Naive B cell (primary cell): ENCODE data around the gene PLEKHH1. TPM values are rescaled to one million over a fixed set of nuclear protein-coding genes. Genes with fewer than 3 reads are reported as not detected.
"Not testable (repeated sequence)": the region's sequence is repeated elsewhere in the genome, so short reads cannot be mapped to it uniquely, and the experiment has no call there.

Experiments
- ATAC-seq, 2 donors: fragments of 150-1000 bp; cut with Tn5 transposase; 2 replicates each; pipeline ENCODE4 v1.10.0; 2021; ENCODE audit warnings: low read depth in 2 of 2, mild to moderate bottlenecking in 2 of 2, moderate library complexity in 2 of 2
- DNase-seq: peaks from one replicate; pipeline ENCODE4 v3.0.0; 2022
- H3K27ac Mint-ChIP-seq, 6 donors: one replicate each; pipeline ENCODE4 v1.8.0; 2020 to 2022; ENCODE audit warnings: mild to moderate bottlenecking in 6 of 6, mixed read lengths in 6 of 6, moderate library complexity in 5 of 6, inconsistent platforms in 2 of 6
- H3K27me3 Mint-ChIP-seq, 3 donors: one replicate each; pipeline ENCODE4 v1.8.0; 2021 to 2022; ENCODE audit warnings: mixed read lengths in 3 of 3, mild to moderate bottlenecking in 1 of 3
- H3K36me3 Mint-ChIP-seq, 2 donors: one replicate each; pipeline ENCODE4 v1.8.0; 2020 to 2022; ENCODE audit warnings: mixed read lengths in 2 of 2, inconsistent platforms in 1 of 2, mild to moderate bottlenecking in 1 of 2
- H3K4me1 Mint-ChIP-seq, 3 donors: one replicate each; pipeline ENCODE4 v1.8.0; 2020 to 2022; ENCODE audit warnings: mixed read lengths in 3 of 3, inconsistent platforms in 1 of 3, mild to moderate bottlenecking in 1 of 3, moderate library complexity in 1 of 3
- H3K4me3 Mint-ChIP-seq, 8 donors: one replicate each; pipeline ENCODE4 v1.8.0; 2020 to 2022; ENCODE audit warnings: mild to moderate bottlenecking in 8 of 8, mixed read lengths in 8 of 8, moderate library complexity in 8 of 8, inconsistent platforms in 2 of 8
- H3K9me3 Mint-ChIP-seq, 7 donors: one replicate each; pipeline ENCODE4 v1.8.0; 2020 to 2022; ENCODE audit warnings: mixed read lengths in 7 of 7, mild to moderate bottlenecking in 5 of 7, inconsistent platforms in 2 of 7, moderate library complexity in 1 of 7
- polyA plus RNA-seq, 6 donors: library from polyadenylated mRNA; unstranded; fragments of 300-500 nt; fragmentation: Illumina TruSeq; gene quantifications; one replicate each; pipeline ENCODE4 v1.2.3, GENCODE V29; 2021; ENCODE audit warnings: low read depth in 6 of 6

PLEKHH1 gene
- polyA plus RNA-seq, 6 donors from 2014 or later: 0.13 to 0.28 TPM; not detected in 4

DNA sequence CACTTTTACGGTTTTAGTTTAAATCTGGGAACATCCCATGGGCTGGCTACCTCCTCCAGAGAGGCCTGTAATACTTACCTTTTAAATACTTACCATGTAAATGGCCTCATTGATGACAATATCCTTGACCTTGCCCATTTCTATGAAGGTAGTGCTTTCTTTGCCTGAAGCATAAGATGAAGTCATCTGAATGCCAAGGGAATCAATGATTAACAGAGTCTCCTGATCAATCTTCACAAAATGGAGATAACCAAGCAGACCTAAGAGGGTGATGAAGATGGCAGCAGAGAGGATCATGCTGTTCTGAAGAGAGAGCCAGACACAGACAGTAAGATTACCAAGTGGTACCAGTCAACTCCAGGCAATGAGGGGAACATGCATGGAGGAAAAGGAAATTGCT is 60.6 kb downstream of the PLEKHH1 start:
- ATAC-seq, H3K27me3 Mint-ChIP-seq, H3K36me3 Mint-ChIP-seq, H3K9me3 Mint-ChIP-seq, H3K4me3 Mint-ChIP-seq, DNase-seq: not testable (repeated sequence)
- Mint-ChIP-seq H3K27ac (peak overlapping the region in 1 of 6 donors; percentile 29), H3K4me1 (peaks cover 10 to 27% (median 24%) of the 10 kb centered on the region in 3 donors)

DNA sequence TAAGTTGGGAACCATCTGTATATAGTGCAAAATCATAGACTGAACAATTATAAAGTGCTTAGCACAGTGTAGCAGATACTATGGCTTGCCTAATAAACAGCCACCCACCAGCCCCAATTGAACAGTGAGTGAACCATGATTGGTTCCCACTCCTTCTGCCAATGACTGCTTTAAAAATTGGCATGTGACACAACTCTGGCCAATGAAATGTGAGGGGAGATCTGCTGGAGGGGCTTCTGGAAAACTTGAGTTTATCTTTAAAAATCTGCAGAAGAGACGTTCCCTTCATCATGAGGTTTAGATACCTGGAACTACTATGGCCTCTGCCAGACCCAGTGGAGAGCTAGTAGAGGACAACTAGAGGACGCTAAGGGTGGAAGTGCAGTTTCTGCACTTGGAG is 62.3 kb downstream of the PLEKHH1 start:
- Mint-ChIP-seq H3K9me3 (no peaks in the 10 kb centered on the region), H3K36me3 (no peaks in the 10 kb centered on the region), H3K27me3 (no peaks in the 10 kb centered on the region), H3K4me3 (peak overlapping the region in 1 of 8 donors; percentile 5), H3K27ac (no peak overlapping the region), H3K4me1 (peaks cover 21 to 42% (median 37%) of the 10 kb centered on the region in 3 donors)
- DNase-seq: no peak
- no peak for ATAC-seq

DNA sequence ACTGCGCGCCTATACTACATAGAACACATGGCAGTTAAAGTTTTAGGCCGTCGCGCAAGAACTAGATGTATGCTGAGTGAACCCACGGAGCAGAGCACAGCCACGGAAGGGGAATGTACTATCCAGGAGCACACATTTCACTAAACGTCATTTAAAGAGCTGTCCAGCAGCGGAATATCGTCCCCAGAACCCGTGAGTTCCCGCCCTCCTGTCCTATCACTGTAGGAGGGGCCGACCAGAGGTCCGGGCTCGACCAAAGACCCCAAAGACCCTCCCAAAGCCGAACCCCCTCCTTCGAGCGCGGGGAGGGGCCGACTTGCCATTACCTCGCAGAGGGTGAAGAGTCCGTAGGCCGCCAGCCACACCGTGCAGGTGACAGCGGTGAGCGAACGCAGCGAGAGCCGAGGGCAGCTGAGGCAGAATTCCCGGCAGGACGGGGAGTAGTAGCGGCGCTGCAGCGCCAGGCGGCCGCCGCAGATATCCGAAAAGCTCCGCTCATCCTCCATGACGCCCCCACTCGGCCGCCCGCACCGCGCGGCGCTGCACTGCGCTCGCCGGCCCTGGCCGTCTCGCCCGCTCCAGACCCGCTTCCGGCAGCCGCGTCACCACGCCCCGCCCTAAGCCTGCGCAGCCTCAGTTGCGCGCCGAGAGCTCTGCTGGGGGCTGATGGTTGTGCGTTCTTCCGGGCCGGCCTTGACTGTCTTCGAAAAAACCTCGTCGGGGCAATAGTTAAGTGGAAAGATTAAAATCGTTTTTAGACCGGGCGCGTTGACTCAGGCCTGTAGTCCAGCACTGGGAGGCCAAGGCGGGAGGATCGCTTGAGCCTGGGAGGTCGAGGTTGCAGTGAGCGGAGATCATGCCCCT is 66.8 kb downstream of the PLEKHH1 start, which contains the start of gene PIGH:
PIGH (minus strand) TSS at position 571 of the 864 bp plus-strand sequence; CDS start at position 506, 65 bp downstream.
- no peaks in the 10 kb centered on the region for H3K27me3 Mint-ChIP-seq
- peak within 1 kb of the TSS; percentile 95 to 98 (median 96) for H3K4me3 Mint-ChIP-seq
- peak; percentile 85 to 86 for ATAC-seq
- no peaks in the 10 kb centered on the region for H3K36me3 Mint-ChIP-seq
- peak; percentile 95 for DNase-seq
- H3K27ac Mint-ChIP-seq: peak within 1 kb of the TSS; percentile 93 to 99 (median 98)
- peaks cover 40 to 68% (median 66%) of the 10 kb centered on the region in 3 donors for H3K4me1 Mint-ChIP-seq
- peaks cover 0 to 3% (median 0%) of the 10 kb centered on the region in 7 donors for H3K9me3 Mint-ChIP-seq

DNA sequence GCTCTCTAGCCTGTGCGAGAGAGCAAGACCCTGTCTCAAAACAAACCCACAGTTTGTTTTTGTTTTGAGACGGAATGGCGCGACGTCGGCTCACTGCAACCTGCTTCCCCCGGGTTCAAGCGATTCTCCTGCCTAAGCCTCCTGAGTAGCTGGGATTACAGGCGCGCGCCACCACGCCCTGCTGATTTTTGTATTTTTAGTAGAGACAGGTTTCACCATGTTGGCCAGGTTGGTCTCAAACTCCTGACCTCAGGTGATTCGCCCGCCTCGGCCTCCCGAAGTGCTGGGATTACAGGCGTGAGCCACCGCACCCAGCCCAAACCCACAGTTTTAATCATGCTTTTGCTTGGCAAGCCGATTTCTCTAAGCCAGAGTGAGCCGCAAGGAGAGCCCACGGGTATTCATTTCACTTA is 67.5 kb downstream of the PLEKHH1 start:
- ATAC-seq: peak; percentile 0 to 1
- Mint-ChIP-seq H3K4me3 (peak overlapping the region; percentile 95 to 98 (median 96)), H3K4me1 (peaks cover 40 to 66% (median 63%) of the 10 kb centered on the region in 3 donors), H3K27ac (peak overlapping the region; percentile 90 to 99 (median 97))
- DNase-seq, H3K9me3 Mint-ChIP-seq, H3K36me3 Mint-ChIP-seq, H3K27me3 Mint-ChIP-seq: not testable (repeated sequence)

DNA sequence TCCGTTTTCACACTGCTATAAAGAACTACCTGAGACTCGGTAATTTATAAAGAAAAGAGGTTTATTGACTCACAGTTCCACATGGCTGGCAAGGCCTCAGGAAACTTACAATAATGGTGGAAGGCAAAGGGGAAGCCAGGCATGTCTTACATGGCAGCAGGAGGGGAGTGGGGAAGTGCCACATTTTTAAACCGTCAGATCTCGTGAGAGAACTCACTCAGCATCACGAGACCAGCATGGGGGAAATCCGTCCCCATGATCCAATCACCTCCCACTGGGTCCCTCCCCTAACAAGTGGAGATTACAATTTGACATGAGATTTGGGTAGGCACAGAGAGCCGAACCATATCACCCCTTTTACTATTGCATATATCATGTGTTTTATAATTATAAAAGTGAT is 69.0 kb downstream of the PLEKHH1 start:
- no peaks in the 10 kb centered on the region for H3K27me3 Mint-ChIP-seq
- peaks cover 34 to 60% (median 59%) of the 10 kb centered on the region in 3 donors for H3K4me1 Mint-ChIP-seq
- H3K27ac Mint-ChIP-seq: peak overlapping the region; percentile 70 to 98 (median 96)
- DNase-seq (no peak), ATAC-seq (peak in 1 of 2 donors; percentile 9)
- H3K36me3 Mint-ChIP-seq: no peaks in the 10 kb centered on the region
- H3K9me3 Mint-ChIP-seq: peaks cover 0 to 3% (median 0%) of the 10 kb centered on the region in 7 donors
- peak overlapping the region; percentile 15 to 98 (median 52) for H3K4me3 Mint-ChIP-seq

DNA sequence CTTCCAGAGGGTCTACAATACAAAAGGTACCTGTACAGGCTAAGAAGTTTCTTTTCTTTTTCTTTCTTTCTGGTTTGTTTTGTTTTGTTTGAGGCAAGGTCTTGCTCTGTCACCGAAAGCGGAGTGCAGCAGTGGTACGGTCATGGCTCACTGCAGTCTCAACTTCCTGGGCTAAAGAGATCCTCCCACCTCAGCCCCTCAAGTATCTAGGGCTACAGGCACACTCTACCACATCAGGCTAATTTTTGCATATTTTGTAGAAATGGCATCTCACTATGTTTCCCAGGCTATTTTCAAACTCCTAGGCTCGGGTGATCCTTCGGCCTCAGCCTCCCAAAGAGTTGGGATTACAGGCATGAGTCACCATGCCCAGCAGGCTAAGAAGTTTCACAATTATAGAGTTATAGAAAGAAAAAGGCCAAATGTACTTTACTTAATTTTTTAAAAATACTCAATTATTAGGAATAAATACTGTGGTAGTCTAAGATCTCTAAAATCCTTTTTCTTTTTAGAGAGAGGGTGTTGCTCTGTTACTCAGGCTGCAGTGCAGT is 70.0 kb downstream of the PLEKHH1 start:
- peak overlapping the region; percentile 61 to 84 (median 76) for H3K4me3 Mint-ChIP-seq
- H3K9me3 Mint-ChIP-seq: peaks cover 0 to 3% (median 0%) of the 10 kb centered on the region in 7 donors
- peak; percentile 72 to 77 for ATAC-seq
- H3K27ac Mint-ChIP-seq: peak overlapping the region; percentile 85 to 97 (median 93)
- H3K36me3 Mint-ChIP-seq: no peaks in the 10 kb centered on the region
- peaks cover 32 to 52% (median 49%) of the 10 kb centered on the region in 3 donors for H3K4me1 Mint-ChIP-seq
- H3K27me3 Mint-ChIP-seq: no peaks in the 10 kb centered on the region
- DNase-seq: peak; percentile 67

DNA sequence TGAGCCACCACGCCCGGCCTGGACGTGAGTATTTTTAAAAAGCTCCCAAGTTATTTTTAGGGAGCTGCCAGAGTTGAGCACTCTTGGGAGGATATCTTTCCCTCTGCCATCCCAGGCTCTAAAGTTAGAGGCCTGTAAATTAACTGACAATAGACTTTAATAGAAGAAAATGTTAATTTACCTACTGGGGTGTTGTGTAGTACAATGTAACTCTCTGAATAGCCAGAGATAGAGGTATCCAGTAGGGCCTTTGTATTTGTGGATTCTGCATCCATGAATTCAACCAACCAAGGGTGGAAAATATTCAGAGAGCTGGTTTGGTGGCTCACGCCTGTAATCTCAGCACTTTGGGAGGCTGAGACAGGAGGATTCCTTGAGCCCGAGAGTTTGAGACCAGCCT is 74.6 kb downstream of the PLEKHH1 start:
- no peak for DNase-seq
- no peaks in the 10 kb centered on the region for H3K36me3 Mint-ChIP-seq

DNA sequence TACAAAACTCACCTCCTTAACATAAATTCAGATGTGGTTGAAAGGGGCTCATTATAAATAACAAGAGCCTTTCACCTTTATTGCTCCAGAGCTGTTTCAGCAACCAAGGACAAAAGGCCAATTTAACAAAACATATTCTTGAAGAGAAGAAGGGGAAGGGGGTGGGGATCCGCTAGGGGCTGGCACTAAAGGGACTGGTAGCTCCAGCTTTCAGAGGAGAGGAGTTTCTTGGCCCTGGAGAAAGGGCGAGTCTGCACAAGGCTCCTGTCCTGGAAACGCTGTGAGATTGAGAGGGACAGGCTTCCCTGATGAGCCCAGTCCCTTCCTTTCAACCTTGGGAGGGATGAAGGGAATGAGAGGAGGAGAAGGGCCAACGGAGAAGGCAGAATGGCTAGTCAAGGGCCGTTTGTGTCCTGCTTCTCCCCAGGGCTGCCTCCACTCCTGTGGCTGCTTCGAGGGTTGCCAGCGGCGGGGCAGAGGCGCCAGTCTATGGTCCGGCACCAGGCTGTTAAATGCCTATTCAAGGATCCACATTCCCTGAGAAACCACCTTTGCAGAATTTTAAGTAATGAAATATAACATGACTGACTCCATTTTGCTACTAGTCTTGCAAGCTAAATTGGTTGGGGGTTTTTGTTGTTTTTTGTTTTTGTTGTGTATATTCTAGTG is 76.7 kb downstream of the PLEKHH1 start:
- ATAC-seq: no peak
- no peak for DNase-seq
- Mint-ChIP-seq H3K9me3 (no peaks in the 10 kb centered on the region), H3K36me3 (no peaks in the 10 kb centered on the region), H3K27me3 (peaks cover 0 to 9% (median 0%) of the 10 kb centered on the region in 3 donors), H3K4me1 (no peaks in the 10 kb centered on the region), H3K27ac (peak overlapping the region in 1 of 6 donors; percentile 38), H3K4me3 (no peak overlapping the region)

More for the DNA sequence above, 74.6 kb downstream of the PLEKHH1 start:
- Mint-ChIP-seq H3K4me1 (peaks cover 9 to 16% (median 13%) of the 10 kb centered on the region in 3 donors), H3K9me3 (peaks cover 0 to 2% (median 0%) of the 10 kb centered on the region in 7 donors), H3K4me3 (no peak overlapping the region), H3K27me3 (peaks cover 0 to 9% (median 0%) of the 10 kb centered on the region in 3 donors), H3K27ac (no peak overlapping the region)
- no peak for ATAC-seq

DNA sequence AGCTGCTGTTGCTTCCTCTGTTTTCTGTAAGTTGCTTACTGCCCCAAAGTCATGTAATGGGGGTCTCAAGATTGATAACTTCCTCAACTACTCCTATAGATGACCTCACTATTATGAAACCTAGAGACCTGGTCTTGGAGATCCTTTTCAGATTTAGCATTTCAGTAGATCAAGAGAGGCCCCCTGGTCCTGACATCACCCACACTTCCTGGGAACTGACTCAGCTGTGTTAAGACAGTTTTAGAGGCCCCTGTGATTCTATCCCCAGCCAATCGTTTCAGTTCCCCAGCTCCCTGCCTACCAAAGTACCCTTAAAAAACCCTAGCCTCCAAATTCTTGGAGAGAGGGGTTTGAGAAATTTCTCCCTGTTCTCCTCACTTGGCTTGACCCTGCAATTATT is 77.4 kb downstream of the PLEKHH1 start:
- DNase-seq: no peak
- H3K27me3 Mint-ChIP-seq: peaks cover 0 to 9% (median 0%) of the 10 kb centered on the region in 3 donors
- H3K27ac Mint-ChIP-seq: no peak overlapping the region
- no peaks in the 10 kb centered on the region for H3K4me1 Mint-ChIP-seq
- H3K36me3 Mint-ChIP-seq: no peaks in the 10 kb centered on the region
- H3K9me3 Mint-ChIP-seq: no peaks in the 10 kb centered on the region
- no peak for ATAC-seq
- H3K4me3 Mint-ChIP-seq: no peak overlapping the region

DNA sequence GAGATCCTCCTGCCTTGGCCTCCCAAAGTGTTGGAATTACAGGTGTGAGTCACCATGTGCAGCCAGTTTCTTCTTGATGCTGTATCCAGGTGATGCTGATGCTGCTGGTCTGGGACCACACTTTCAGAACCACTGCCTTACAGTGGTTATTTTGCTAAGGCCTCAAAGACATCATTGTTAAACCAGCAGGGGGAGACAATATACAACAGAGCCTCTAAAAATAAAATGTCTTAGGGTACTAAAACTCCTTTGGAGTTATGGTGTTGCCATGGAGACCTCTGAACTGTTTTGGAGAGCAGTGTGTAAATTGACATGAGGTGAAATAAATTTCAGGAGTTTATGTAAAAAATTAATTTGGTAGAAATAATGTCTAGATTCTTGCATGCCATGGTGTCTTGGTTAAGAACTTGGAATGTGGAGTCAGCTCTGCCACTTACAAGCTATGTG is 85.5 kb downstream of the PLEKHH1 start:
- Mint-ChIP-seq H3K27ac (peak overlapping the region; percentile 95 to 99 (median 98)), H3K9me3 (no peaks in the 10 kb centered on the region), H3K4me1 (peaks cover 20 to 24% (median 21%) of the 10 kb centered on the region in 3 donors), H3K36me3 (no peaks in the 10 kb centered on the region), H3K27me3 (no peaks in the 10 kb centered on the region), H3K4me3 (peak overlapping the region in 7 of 8 donors; percentile 88 to 96 (median 93))
- DNase-seq: peak; percentile 61
- ATAC-seq: peak; percentile 34 to 39

DNA sequence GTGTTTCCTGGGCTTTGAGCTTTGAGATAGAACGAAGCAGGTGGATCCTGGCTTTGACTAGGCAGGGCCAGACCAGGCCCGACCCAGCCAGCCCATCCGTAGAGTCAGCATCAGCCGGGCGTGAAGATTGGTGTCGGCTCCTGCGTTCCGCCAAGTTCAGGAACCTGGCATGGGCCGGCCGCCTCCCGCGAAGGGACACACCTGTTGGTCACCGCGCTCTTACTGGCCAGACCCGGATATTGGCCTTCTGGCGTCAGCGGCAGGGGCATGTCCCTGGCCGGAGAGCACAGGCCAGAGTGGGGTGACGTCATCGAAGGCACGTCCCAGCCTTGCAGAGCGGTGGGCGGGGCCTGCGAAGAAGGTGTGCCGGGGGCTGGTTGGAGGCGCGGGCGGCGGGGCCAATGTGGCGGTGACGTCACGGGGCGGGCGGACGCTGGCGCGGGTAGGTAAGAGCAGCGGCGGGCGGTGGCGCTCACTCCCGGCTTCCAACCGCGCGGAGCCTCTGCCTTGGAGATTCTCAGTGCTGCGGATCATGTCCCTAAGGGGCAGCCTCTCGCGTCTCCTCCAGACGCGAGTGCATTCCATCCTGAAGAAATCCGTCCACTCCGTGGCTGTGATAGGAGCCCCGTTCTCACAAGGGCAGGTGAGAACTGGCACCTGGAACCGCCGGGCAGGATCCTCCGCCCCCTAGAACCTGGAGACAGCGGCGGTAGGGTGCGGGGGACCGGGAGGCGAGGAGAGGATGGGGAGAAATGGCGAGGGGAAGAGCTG is 86.5 kb downstream of the PLEKHH1 start, which contains the start of gene ARG2:
ARG2 (plus strand) TSS at position 475 of the 771 bp plus-strand sequence; CDS start at position 533, 58 bp downstream.
- H3K36me3 Mint-ChIP-seq: no peaks in the 10 kb centered on the region
- no peaks in the 10 kb centered on the region for H3K9me3 Mint-ChIP-seq
- peaks cover 20 to 24% (median 21%) of the 10 kb centered on the region in 3 donors for H3K4me1 Mint-ChIP-seq
- DNase-seq (peak; percentile 96), ATAC-seq (peak; percentile 83 to 86)
- H3K27me3 Mint-ChIP-seq: no peaks in the 10 kb centered on the region
- peak within 1 kb of the TSS; percentile 88 to 96 (median 94) for H3K4me3 Mint-ChIP-seq
- peak within 1 kb of the TSS; percentile 95 to 99 (median 98) for H3K27ac Mint-ChIP-seq

DNA sequence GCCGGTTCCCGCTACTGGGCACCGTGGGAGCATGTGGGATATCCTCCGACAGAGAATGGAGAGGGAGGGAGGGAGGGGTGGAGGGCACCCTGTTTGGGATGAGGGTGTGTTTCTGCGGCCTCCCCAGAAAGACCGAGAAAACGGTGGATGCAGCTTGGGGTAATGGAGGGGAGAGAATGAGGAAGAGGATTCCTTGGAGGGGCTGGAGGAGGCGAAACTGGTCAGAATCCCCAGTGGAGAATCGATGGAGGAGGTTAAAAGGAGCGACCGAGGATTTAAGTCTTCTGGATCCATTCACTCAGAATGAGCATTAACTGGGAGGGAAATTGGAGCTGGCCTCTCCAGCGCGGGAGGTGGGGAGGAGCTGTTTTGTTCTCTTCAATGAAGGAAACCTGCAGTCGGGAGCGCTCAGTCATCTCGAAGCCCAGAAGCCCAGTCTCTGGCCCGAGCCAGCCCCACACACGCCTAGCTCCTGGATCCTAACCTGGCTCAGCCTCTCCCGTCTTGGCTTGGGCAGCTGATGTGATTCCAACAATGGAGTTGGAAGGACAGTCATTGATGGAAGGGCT is 87.2 kb downstream of the PLEKHH1 start:
- Mint-ChIP-seq H3K4me3 (peak overlapping the region; percentile 88 to 96 (median 94)), H3K27me3 (no peaks in the 10 kb centered on the region), H3K9me3 (no peaks in the 10 kb centered on the region), H3K27ac (peak overlapping the region; percentile 84 to 99 (median 96)), H3K4me1 (peaks cover 20 to 24% (median 21%) of the 10 kb centered on the region in 3 donors), H3K36me3 (no peaks in the 10 kb centered on the region)
- no peak for DNase-seq
- no peak for ATAC-seq
